HG02642 (cell line): Measurements from ENCODE around the gene GAB2.
"Not testable (repeated sequence)": the region's sequence is repeated elsewhere in the genome, so short reads cannot be mapped to it uniquely, and the experiment has no call there.

Experiments used
- ATAC-seq: cut with Tn5 transposase; IDR thresholded peaks from one replicate; pipeline ENCODE4 v1.9.1; 2021; ENCODE audit warnings: mild to moderate bottlenecking; ENCODE audit not compliant: unreplicated experiment, poor library complexity

Gene GAB2

DNA sequence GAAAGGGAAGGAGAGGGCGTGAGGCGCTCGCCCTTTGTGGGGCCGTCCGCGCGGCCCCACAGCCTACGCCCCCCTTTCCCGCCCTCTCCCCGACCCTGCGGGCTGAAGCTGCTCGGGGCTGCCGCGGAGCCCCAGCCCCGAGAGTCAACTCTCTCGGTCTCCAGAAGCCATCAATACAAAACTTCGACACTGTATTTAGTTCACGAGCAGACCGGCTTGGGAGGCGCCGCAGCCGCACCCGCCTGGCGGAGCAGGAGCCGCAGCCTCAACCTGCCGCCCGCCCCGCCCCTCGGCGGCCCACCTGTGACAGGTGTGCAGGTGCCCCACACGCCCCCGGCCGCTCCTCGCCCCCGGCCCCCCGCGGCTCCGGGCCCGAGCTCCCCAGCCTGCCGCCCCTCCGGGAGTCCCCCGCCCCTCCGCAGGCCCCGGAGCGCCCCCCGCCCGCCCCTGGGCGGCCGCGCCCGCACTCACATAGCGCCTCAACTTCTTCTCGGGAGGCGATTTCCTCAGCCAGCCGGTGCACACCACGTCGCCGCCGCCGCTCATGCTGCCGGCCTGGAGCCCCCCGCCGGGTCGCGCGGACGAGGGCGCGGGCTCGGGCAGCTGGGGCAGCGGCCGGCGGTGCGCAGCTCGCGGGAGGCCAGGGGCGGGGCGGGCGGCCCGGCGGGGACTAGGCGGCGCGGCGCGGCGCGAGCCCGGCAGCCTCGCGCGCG is at the start of gene GAB2:
Gene GAB2, minus strand, starts transcription at position 646 of the 713 bp plus-strand sequence. Its CDS starts 100 bp downstream, at position 546.
- ATAC-seq: peak; percentile 16

GRCh38 chr11:78467370-78467769 is 49.8 kb upstream of the GAB2 start:
- ATAC-seq: no peak

DNA sequence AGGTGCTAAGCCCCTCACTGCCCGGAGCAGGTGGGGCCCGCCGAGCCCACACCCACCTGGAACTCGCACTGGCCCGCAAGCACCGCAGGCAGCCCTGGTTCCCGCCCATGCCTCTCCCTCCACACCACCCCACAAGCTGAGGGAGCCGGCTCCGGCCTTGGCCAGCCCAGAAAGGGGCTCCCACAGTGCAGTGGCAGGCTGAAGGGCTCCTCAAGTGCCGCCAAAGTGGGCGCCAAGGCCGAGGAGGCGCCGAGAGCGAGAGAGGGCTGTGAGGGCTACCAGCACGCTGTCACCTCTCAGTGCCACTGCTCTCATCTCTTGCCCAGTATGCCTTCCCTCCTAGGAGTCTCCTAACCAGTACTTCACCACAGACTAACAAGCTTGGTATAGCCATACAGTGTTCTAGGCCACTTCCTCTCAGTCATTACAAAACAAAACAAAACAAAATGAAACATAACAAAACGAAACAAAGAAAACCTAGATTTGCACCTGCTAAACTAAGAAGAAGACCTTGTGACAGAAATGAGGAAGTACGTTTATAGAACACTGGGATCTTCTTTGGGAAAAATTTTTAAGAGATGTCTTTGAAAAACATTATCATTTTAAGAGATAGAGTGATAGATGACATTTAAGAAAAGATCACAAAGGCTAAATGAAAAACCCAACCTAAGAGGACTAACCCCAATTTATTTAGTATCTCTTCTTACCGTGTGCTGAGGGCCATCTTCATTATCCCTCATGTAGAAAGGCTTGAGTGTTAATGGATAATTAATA is 47.7 kb upstream of the GAB2 start:
- peak; percentile 97 for ATAC-seq

DNA sequence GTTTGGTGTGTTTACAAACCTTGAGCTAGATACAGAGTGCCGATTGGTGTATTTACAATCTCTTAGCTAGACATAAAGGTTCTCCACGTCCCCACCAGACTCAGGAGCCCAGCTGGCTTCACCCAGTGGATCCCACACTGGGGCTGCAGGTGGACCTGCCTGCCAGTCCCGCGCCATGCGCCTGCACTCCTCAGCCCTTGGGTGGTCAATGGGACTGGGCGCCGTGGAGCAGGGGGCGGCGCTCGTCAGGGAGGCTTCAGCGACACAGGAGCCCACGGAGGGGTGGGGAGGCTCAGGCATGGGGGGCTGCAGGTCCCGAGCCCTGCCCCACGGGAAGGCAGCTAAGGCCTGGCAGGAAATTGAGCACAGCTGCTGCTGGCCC is 47.2 kb upstream of the GAB2 start:
- ATAC-seq: not testable (repeated sequence)

DNA sequence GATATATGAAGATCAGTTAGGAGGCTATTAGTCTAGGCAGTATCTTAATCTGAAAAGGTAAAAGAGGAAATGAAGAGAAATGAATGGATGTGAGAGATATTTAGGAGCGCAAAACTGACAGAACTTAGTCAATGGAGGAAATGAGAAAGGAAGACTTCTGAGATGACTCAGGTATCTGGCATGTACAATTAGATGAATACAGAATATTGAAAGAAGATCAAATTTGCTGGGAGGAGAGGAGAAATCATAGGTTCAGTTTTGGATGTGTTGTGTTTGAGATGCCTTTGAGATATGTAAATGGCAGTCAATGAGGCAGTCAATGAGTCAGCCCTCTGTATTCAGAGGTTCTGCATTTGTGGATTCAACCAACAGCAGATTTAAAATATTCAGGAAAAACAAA is 42.9 kb upstream of the GAB2 start:
- ATAC-seq: no peak

- ATAC-seq: no peak
Observed at GRCh38 chr11:78459738-78460137, 42.1 kb upstream of the GAB2 start.

- ATAC-seq: no peak
Observed at GRCh38 chr11:78457448-78457847, 39.8 kb upstream of the GAB2 start.

- ATAC-seq: peak; percentile 50
Observed at GRCh38 chr11:78453140-78453935, 35.7 kb upstream of the GAB2 start.

DNA sequence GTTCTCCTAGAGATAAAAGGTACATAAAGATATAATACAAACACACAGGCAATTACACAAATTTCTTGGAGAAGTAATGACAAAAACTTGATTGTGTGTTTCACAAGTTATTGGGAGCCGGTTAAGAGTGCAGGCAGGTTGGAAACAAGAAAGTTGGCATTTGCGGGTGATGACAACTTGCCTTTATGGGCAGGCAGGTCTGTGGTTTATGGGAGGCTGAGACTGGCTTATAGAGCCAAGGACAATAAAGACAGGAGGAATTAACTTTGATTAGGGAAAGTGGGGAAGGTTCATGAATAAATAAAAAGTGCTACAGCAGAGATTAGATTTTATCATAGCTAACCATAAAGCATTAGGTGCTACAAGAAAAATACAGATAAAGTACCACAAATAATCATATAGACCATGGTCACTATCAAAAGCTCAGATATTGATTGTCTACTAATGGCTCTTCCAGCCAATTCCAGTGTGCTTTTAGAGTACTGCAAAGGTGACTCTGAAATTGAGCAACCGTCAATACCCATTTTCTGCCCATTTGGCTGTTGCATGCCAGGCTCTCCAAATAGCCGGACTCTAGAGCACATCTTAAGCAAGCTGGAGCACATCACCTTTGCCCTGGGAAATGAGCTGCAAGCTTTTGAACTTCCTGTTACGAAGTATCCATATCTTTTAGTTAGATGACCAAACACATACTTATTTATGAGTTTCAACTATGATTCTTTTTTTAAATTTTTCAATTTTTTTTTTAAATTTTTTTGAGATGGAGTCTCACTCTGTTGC is 33.9 kb upstream of the GAB2 start:
- no peak for ATAC-seq

DNA sequence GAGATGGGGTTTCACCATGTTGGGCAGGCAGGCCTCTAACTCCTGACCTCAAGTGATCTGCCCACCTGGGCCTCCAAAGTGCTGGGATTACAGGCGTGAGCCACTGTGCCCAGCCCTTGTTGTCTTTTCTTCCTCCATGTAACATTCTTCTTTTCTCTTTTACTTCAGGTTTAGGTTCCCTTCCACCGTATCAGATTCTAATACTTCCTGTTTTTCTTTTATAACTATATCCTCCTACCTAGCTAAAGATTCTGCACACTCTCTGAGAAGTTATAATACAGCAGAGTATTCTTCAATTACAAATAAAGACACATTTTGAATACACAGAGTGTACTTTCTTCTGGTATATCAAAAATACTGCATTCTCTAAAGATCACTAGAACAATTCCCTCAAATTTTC is 33.2 kb upstream of the GAB2 start:
- ATAC-seq: no peak

- ATAC-seq: no peak
Observed at GRCh38 chr11:78449866-78450265, 32.2 kb upstream of the GAB2 start.

GRCh38 chr11:78446210-78446609 is 28.6 kb upstream of the GAB2 start:
- ATAC-seq: no peak

DNA sequence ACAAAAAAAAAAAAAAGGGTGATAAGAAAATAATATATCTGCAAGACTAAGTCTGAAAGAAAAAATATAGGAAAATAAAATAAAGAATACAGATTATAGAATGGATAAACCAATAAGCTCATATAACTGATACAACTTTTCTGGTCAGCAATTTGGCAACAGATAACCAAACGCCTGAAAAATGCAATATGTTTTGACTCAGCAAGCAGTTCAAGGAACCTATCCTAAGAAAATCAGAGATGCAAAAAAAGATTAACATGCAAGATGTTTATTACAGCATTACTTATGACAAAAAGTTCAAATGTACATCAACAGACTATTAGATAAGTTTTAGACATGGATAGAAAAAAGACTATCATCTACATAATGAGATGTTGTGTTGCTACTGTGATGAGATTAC is 27.1 kb upstream of the GAB2 start:
- ATAC-seq: no peak

- ATAC-seq: no peak
Observed at GRCh38 chr11:78441956-78442355, 24.3 kb upstream of the GAB2 start.

- peak; percentile 72 for ATAC-seq
Observed at GRCh38 chr11:78438298-78438975, 20.8 kb upstream of the GAB2 start.

GRCh38 chr11:78432956-78433355 is 15.3 kb upstream of the GAB2 start:
- ATAC-seq: no peak

DNA sequence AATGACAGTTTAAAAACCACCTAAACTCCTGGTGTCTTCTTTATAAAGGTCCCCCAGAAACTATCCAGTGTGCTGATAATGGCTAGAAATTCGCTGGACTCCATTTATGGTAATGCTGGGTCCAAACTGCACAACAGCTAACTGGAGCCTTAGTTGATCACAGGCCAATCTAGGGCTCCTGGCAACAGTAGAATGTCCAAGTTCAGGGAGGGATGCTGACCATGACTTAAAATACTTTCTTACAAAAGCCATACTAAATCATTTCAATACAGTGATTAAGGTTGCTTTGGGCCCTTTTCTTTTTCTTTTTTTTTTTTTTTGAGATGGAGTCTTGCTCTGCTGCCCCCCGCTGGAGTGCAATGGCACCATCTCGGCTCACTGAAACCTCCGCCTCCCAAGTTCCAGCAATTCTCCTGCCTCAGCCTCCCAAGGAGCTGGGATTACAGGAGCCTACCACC is 14.5 kb upstream of the GAB2 start:
- ATAC-seq: no peak

GRCh38 chr11:78429660-78430059 is 12.0 kb upstream of the GAB2 start:
- ATAC-seq: no peak

DNA sequence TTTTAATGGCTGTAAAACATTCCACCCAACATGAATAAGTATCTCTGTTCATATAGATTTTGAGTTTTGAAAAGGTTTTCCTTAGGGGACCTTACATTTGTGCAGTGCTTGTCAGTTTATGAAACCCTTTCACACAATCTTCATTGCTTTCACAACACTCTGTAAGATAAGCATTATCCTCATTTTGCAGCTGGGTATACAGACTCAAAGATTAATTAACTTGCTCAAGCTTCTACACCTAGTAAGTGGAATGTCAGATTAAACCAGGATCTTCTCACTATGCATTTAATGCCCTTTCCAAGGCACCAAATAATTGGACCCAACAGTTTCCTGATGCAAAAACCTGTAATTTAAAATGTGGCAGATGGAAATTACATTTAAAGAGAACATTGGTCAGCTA is 11.6 kb upstream of the GAB2 start:
- ATAC-seq: no peak

GRCh38 chr11:78428773-78429172 is 11.2 kb upstream of the GAB2 start:
- no peak for ATAC-seq
